ENCODE results near the gene NLRP1. TPM values are rescaled to one million over a fixed set of nuclear protein-coding genes. Genes with fewer than 3 reads are reported as not detected.

Gene NLRP1
- total and polyA plus RNA-seq, 9 of the 15 experiments (the other 6 are each of a cell fraction or from before 2014, with no cell fraction given) = 4.0 to 69.4 (median 27.7) TPM

GRCh38 chr17:5545051-5545987 lies 39.0 kb downstream of the NLRP1 start:
- intact Hi-C loops (cut with micrococcal nuclease) = no loop called here
- Histone ChIP-seq H3K27ac (ENCODE audit: extremely low read depth, low read depth, low read length) (no peak overlapping the region), H3K36me3 (ENCODE audit: control insufficient read depth, insufficient read depth, low read length) (peaks cover 88% of the 10 kb centered on the region; the same call in 2 of the 3 replicates), H3K79me2 (ENCODE audit: control insufficient read depth, insufficient read depth, low read length) (no peaks in the 10 kb centered on the region), H4K20me1 (replicated peaks; ENCODE audit: control insufficient read depth, insufficient read depth, low read length) (no peaks in the 10 kb centered on the region), H3K4me3 (no peak overlapping the region), H2AFZ (ENCODE audit: low read depth, low read length) (no peak overlapping the region), H3K9me3 (replicated peaks; ENCODE audit: control insufficient read depth, insufficient read depth, low read depth, low read length) (no peaks in the 10 kb centered on the region), H3K4me2 (ENCODE audit: insufficient read depth, low read length) (no peak overlapping the region), H3K9ac (ENCODE audit: insufficient read depth in 1 of 2, low read depth in 2 of 2, low read length in 2 of 2) (peak overlapping the region in 1 of 2 experiments; percentile 26; a peak in 1 of 4 replicates), H3K27me3 (ENCODE audit: control insufficient read depth in 2 of 2, insufficient read depth in 2 of 2, low read length in 2 of 2) (no peaks in the 10 kb centered on the region), H3K9me1 (ENCODE audit: control insufficient read depth, insufficient read depth, low read length) (no peaks in the 10 kb centered on the region), H3K4me1 (replicated peaks in 1 of 2; ENCODE audit: control insufficient read depth in 2 of 2, insufficient read depth in 2 of 2, low read length in 2 of 2) (no peaks in the 10 kb centered on the region; a peak in 1 of 5 replicates)
- DNase-seq (ENCODE audit: extremely low read depth in 1 of 4, low spot score in 3 of 4) = no peak
- 80% methylated on average over 7 of the region's 9 CpGs for WGBS (ENCODE audit: insufficient coverage, low coverage, missing lambda C conversion rate)
- CTCF ChIA-PET (ENCODE audit: low intra/inter-chr PET ratio) = no interaction called here
- no TSS peak for BruUV-seq (replicated peaks)
- POLR2A ChIA-PET = interaction anchor here (0.7 to 1.5 kb wide), 3 partner anchors 14 to 315 kb away, joined by 3 to 4 read pairs (median 3); no protein-coding TSS in a partner anchor
- in situ Hi-C loops (cut with MboI) = no loop called here
- TF ChIP-seq ELF4 (CRISPR knock-in tag; IDR thresholded peaks at IDR 0.05) = 0 out of 2 replicates have a peak, but pooled peaks have one; percentile 31
- no peak for TF ChIP-seq HDGF (IDR thresholded peaks at IDR 0.05)
- TF ChIP-seq CREB3L1 (IDR thresholded peaks at IDR 0.05; ENCODE audit: borderline replicate concordance, low read depth) = no peak
- 0 out of 2 replicates have a peak, but pooled peaks have one; percentile 45 for TF ChIP-seq SUPT5H (IDR thresholded peaks at IDR 0.05)
- TF ChIP-seq CHD7 (IDR thresholded peaks at IDR 0.05; ENCODE audit: low read depth, low read length) = no peak
- FAIRE-seq = no peak
- no peak for ATAC-seq

Measured in K562 (cell line).